ENCODE measurements around the gene ZNF385B. TPM values are rescaled to one million over a fixed set of nuclear protein-coding genes. Genes with fewer than 3 reads are reported as not detected.

ZNF385B gene
- total RNA-seq, 1 donor from 2014 or later = 0.11 TPM

GRCh38 chr2:179574061-179574519 is 287.3 kb downstream of the ZNF385B start:
- Mint-ChIP-seq H3K9me3 (peaks cover 4% of the 10 kb centered on the region), H3K27ac (no peak overlapping the region), H3K27me3 (ENCODE audit: low read depth) (no peaks in the 10 kb centered on the region), H3K36me3 (no peaks in the 10 kb centered on the region), H3K4me1 (peaks cover 14% of the 10 kb centered on the region), H3K4me3 (no peak overlapping the region)
- TF ChIP-seq CTCF (IDR thresholded peaks at IDR 0.05; ENCODE audit: unreplicated experiment) = no peak
- DNase-seq (ENCODE audit: low spot score in 2 of 2, unreplicated experiment in 2 of 2) = no peak

- Mint-ChIP-seq H3K9me3 (peaks cover 4% of the 10 kb centered on the region), H3K27me3 (ENCODE audit: low read depth) (no peaks in the 10 kb centered on the region)
- TF ChIP-seq CTCF (IDR thresholded peaks at IDR 0.05; ENCODE audit: unreplicated experiment) = no peak
These were observed 288.9 kb downstream of the ZNF385B start for GRCh38 chr2:179572544-179572943.

DNA sequence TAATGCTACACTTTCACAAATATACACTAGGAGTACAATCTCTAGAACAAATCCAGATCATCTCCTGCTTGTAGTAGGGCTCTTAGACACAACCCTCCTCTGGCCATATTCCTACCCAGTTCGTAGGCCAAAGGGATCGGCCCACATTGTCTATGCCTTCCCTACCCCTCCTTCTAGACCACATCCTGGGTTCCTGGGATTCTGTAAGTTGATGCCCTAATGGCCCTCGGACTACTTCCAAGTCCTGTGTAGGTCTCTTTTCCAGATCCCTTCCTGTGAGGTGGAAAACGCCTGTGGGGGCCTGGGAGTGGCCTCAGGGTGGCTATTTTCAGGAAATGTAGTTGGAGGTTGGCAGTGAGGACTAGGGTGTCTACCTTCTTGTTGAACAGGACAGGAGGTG is 289.7 kb downstream of the ZNF385B start:
- Mint-ChIP-seq H3K9me3 (peaks cover 4% of the 10 kb centered on the region), H3K36me3 (no peaks in the 10 kb centered on the region), H3K27me3 (ENCODE audit: low read depth) (no peaks in the 10 kb centered on the region), H3K4me3 (no peak overlapping the region), H3K4me1 (peaks cover 14% of the 10 kb centered on the region), H3K27ac (no peak overlapping the region)
- no peak for TF ChIP-seq CTCF (IDR thresholded peaks at IDR 0.05; ENCODE audit: unreplicated experiment)
- no peak for DNase-seq (ENCODE audit: low spot score in 2 of 2, unreplicated experiment in 2 of 2)

More at GRCh38 chr2:179572544-179572943, 288.9 kb downstream of the ZNF385B start:
- H3K27ac Mint-ChIP-seq = no peak overlapping the region
- DNase-seq (ENCODE audit: low spot score in 2 of 2, unreplicated experiment in 2 of 2) = no peak
- H3K4me1 Mint-ChIP-seq = peaks cover 14% of the 10 kb centered on the region
- H3K36me3 Mint-ChIP-seq = no peaks in the 10 kb centered on the region
- H3K4me3 Mint-ChIP-seq = no peak overlapping the region

GRCh38 chr2:179571252-179571651 is 290.2 kb downstream of the ZNF385B start:
- H3K27ac Mint-ChIP-seq = no peak overlapping the region
- H3K9me3 Mint-ChIP-seq = peaks cover 4% of the 10 kb centered on the region
- peaks cover 14% of the 10 kb centered on the region for H3K4me1 Mint-ChIP-seq
- no peaks in the 10 kb centered on the region for H3K27me3 Mint-ChIP-seq (ENCODE audit: low read depth)
- H3K36me3 Mint-ChIP-seq = no peaks in the 10 kb centered on the region
- TF ChIP-seq CTCF (IDR thresholded peaks at IDR 0.05; ENCODE audit: unreplicated experiment) = no peak
- no peak overlapping the region for H3K4me3 Mint-ChIP-seq
- DNase-seq (ENCODE audit: low spot score in 2 of 2, unreplicated experiment in 2 of 2) = no peak

GRCh38 chr2:179569831-179570233 is 291.6 kb downstream of the ZNF385B start:
- DNase-seq (ENCODE audit: low spot score in 2 of 2, unreplicated experiment in 2 of 2) = no peak
- Mint-ChIP-seq H3K27me3 (ENCODE audit: low read depth) (peaks cover 2% of the 10 kb centered on the region), H3K4me3 (no peak overlapping the region), H3K4me1 (peaks cover 14% of the 10 kb centered on the region), H3K9me3 (peaks cover 4% of the 10 kb centered on the region), H3K27ac (no peak overlapping the region), H3K36me3 (no peaks in the 10 kb centered on the region)
- TF ChIP-seq CTCF (IDR thresholded peaks at IDR 0.05; ENCODE audit: unreplicated experiment) = no peak

DNA sequence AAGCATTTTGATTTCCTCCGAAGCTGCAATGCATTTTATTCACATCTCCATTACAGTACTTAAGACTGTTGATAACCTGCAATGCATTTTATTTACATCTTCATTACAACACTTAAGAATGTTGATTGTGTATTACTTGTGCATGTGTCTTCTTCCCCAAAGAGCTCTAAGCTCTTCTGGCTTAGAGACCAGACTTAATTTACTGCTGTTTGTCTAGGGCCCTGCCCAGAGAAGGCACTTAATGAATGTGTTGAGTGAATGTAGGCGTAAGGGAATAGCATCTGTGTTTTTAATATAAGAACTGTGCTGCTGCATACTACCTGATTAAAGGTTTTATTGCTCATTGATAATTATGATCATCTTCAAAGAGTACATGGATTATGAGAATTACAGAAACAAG is 295.6 kb downstream of the ZNF385B start:
- Mint-ChIP-seq H3K36me3 (no peaks in the 10 kb centered on the region), H3K27me3 (ENCODE audit: low read depth) (peaks cover 2% of the 10 kb centered on the region), H3K4me3 (no peak overlapping the region), H3K9me3 (no peaks in the 10 kb centered on the region), H3K4me1 (peaks cover 11% of the 10 kb centered on the region), H3K27ac (no peak overlapping the region)
- DNase-seq (ENCODE audit: low spot score in 2 of 2, unreplicated experiment in 2 of 2) = no peak
- no peak for TF ChIP-seq CTCF (IDR thresholded peaks at IDR 0.05; ENCODE audit: unreplicated experiment)
